Dermis microvascular lymphatic vessel endothelial cell (primary cell): ENCODE results near the gene SAE1. TPM values are rescaled to one million over a fixed set of nuclear protein-coding genes. Genes with fewer than 3 reads are reported as not detected.
"Not testable (repeated sequence)": the region's sequence is repeated elsewhere in the genome, so short reads cannot be mapped to it uniquely, and the experiment has no call there.

ENCODE experiments used
- DNase-seq, 2 donors: peaks; one replicate each; pipeline versions ENCODE4 v3.0.0 to v3.0.0-alpha.2; 2010; ENCODE audit warnings: low read depth in 2 of 2
- total RNA-seq: library from RNA; depleted of rRNA; stranded (reverse); fragments of >200 nt; gene quantifications from 2 replicates; pipeline ENCODE4 v1.2.1, GENCODE V29; 2014

Gene SAE1
- total RNA-seq = 139 and 164 TPM in 2 replicates

GRCh38 chr19:47130589-47131227 is at the start of gene SAE1:
TSS of gene SAE1 (plus strand) at chr19:47130835. CDS start at chr19:47130931, 96 bp downstream.
- DNase-seq = peak; percentile 96 to 98

- DNase-seq = no peak
These were observed 49.5 kb upstream of the SAE1 start for GRCh38 chr19:47081095-47081494.

DNA sequence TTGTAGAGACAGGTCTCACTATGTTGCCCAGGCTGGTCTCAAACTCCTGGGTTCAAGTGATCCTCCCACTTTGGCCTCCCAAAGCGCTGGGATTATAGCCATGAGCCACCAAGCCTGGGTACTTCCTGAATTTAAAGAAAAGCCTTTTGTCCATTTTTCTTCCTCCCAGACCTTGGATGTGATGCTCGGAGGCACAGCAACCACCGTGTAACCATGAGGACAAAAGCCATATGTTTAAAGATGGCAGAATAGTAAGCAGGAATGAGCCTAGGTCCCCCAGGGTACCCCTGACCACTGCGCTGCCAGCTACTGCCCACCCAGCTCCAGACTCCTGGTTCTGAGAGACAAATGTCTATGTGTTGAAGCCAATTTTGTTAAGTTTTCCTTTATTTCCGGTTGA is 48.1 kb upstream of the SAE1 start:
- no peak for DNase-seq

DNA sequence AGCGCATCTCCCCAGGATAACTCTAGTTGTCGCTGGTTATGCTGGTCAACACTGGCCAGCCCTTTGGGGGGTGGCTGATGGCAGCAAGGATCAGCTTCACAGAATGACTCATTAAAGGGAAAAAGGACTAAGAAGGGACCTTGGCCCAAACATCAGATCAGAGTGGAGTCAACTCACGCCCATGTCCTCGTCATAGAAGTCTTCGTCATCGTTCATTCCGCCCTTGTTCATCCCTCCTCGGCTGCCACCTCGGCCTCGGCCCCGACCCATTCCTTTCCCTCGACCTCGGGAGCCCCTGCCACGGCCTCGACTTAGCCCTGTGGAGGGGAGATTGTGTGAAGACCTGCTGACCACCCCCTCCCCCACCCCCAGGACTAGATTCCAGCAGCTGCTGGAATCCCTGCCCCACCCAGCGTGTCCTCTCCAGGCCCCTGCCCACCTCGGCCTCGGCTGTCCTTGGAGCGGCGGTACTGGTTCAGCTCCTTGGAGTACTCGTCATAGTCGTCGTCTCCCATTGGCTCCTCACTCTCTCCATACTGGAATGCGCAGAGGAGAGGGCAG is 45.7 kb upstream of the SAE1 start:
- DNase-seq = no peak

DNA sequence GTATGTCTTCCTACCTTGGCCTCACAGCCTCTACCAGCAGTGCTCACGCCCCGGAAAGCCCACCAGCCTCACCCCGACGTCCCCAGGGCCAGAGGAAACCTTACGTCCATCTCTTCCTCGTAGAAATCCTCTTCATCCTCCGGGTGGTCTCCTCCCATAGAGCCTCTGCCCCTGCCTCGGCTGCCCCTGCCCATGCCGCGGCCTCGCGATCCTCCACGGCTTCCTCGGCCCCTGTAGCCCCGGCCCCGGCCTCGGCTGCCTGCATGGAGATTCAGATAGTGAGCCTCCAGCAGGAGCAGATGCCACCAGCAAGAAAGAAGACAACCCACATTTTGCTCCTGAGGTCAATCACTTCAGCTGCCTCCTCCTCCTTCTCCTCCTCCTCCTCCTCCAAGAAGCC is 44.4 kb upstream of the SAE1 start:
- no peak for DNase-seq

DNA sequence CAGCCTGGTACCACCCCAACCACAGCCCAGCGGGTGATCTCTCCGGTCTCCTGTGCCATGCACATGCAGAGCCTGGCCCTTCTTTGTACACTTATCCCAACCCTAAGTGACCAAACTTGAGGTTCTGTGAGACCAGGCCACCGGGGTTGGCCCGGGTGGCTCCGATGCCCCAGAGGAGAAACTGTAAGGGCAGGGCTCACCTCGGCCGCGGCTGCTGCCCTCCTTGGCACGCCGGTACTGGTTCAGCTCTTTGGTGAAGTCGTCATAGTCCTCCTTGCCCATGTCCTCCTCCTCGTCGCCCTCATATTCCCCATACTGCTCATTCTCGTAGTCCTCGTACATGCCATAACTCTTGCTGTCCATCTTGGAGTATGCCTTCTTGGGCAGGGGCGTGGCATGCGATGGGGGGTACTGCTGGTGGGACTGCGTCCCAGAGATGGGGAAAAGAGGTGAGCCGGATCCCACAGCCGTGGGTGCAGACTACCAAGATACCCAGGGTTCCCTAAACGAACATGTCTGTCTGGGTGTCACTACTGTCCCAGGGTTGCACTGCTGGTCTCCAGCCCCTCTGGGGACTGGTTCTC is 40.8 kb upstream of the SAE1 start:
- no peak for DNase-seq

- no peak for DNase-seq
These were observed 37.4 kb upstream of the SAE1 start for GRCh38 chr19:47093254-47093653.

DNA sequence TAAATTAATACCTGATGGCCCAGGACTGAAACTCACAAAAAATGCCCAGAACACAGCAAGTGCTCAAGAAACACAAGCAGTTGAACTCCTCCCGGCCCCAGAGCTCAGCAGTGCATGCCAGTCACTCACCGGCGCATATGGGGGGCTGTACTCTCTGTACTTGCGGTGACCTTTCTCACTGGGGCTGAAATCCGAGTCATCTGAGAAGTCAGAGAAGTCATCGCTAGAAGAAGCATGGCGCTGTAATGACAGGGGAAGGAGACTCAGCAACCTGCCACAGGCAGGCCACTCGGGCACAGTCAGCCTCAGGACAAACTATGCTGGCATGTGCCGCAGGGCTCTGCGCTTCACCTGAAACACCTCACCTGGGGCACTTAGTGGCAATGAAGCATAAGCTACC is 36.8 kb upstream of the SAE1 start:
- DNase-seq = no peak

DNA sequence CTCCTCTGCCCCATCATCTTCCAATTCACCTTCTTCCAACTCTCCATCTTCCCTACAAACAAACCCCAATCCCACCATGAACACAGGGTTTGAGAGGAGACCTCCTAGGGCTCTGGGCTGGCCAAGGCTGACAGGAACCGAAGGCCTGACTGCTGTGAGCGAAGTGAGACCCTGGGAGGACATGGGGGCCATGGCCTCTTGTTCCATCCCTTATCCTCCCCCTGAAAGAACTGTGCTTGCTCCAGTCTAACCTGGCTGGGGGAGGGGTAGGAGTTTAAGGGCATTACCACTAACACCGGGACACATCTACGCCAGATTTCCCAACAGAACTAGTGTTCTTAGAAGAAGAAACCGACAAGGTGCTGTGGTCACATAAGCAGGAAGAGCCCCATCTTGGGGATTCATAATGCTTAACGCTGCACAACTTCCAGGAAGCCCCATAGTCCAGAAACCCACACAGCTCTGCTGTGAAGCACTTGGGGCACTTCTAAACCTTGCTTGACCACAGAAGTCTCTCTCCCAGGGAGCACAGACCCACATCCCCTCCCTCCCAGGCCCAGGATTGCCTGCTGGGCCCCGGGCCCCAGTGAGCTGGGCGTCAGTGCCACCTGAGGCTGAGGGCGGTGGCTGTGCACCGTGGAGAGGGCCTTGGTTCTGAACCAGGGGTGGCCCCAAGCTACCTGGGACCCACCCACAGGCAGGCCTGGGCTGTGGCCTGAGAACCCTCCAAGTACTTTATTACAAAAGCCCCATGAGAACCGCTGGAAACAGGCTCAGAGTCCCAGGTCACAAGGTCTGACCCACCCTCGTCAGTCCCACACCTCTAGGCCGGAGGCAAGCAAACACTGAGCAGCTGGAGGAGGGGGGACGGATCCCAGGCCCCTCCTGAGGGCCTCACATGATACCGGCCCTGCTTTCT is 35.8 kb upstream of the SAE1 start:
- no peak for DNase-seq

DNA sequence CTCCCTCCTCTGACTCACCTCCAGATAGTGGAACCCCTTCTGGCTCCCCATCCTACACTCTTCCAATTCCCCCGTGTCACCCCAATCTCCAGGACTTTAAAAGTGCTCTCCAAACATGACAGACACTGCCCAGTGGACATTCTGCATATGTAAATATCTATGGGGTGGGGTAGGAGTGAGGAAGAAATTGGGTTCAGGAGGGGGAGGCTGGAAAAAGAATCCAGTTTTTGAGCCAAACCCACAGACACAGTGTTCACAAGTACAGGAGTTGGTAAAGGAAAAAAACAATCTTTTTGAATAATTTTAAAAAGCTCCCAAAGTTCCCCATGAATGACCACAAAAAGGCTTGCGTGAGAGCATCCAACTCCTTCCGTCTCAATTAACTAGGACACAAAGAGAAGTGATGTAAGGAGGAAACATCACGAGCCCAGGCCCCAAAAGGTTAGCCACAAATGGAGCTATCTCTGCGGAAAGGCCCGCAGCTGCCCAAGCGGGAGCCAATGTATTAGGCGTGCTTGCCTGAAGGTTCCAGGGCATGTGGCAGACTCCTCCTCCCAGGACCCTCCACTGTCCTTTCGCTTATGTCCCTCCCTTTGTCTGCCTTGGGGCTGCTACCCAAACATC is 35.0 kb upstream of the SAE1 start:
- no peak for DNase-seq

DNA sequence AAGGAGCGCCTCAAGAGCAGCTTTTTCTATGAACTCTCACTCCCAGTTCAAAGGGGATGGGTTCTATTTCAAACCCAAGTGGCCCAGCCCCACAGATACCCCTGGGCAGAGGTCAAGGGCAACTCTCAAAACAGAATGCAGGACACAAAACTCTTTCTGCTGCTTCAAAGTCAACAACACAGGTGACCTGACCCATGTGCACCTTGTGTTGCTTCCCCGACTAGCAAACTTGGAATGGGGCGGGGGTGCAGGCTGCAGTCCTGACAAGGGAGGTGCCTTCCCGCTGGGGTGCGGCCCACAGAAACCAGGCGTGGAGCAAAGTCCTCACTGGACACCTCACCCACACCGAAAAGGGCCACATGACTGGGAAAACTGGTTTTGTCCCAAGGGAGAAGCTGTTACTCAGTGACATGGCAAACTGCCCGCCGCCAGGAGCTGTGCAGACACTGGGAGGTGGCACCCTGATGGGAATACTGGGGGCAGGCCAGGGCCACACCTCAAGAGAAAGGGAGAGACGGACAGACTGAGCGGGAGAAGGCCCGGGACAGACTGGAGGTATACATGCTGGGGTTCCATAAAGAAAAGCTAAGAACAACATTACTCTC is 34.4 kb upstream of the SAE1 start:
- no peak for DNase-seq

GRCh38 chr19:47096721-47097120 is 33.9 kb upstream of the SAE1 start:
- no peak for DNase-seq

- no peak for DNase-seq
These were observed 33.0 kb upstream of the SAE1 start for GRCh38 chr19:47097396-47098201.

DNA sequence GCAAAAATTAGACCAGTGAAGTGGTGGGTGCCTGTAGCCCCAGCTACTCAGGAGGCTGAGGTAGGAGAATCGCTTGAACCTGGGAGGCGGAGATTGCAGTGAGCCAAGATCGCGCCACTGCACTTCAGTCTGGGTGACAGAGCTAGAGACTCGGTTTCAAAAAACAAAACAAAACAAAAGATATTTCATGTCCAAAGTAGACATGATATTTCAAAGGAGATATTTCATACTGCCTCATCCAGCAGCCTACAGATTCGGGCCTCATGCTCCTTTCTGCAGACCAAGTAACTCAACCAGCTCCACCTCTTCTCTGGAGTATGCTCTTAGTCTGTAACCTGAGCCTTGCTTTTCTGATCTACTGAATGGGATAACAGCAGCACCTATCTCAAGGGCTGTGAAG is 32.0 kb upstream of the SAE1 start:
- no peak for DNase-seq

GRCh38 chr19:47099576-47100050 is 31.0 kb upstream of the SAE1 start:
- DNase-seq = no peak

DNA sequence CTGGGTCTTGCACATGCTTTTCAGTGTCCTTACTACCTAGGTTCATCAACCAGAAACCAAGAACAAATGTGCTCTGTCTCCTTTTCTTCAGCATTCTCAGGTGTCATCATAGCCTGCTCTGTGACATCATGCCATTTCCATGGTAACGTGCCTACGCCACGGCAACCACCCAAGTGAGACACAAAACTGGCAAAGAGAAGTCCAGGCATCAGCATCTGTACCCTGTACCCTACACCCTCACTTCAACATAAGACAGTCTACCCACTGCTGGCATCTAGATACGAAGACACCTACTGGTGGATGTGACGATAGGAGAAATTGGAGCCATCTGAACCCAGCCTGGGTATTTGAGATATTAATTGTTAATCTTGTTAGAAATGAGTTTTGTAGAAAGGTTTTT is 30.3 kb upstream of the SAE1 start:
- no peak for DNase-seq

- DNase-seq = not testable (repeated sequence)
These were observed 29.5 kb upstream of the SAE1 start for GRCh38 chr19:47101116-47101515.

GRCh38 chr19:47102346-47103060 is 28.1 kb upstream of the SAE1 start:
- no peak for DNase-seq

DNA sequence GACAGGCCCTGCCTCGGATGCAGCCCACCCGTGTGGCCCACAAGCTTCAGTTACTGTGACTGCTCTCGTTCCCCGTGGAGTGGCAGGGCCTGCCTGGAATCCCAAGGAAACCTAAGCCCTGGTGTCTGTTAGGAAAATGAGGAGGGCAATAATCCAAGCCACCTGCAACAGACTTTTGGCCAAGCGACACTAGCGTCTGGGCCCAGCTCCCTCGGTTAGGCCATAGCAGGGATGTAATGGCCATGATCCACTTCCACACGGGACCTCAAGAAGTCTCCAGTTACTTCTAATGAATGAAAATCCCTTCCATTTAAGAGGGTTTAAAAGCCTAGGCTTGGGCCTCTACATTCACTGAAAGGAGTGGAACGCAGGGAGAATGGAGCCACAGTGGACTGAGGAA is 26.0 kb upstream of the SAE1 start:
- DNase-seq = no peak

DNA sequence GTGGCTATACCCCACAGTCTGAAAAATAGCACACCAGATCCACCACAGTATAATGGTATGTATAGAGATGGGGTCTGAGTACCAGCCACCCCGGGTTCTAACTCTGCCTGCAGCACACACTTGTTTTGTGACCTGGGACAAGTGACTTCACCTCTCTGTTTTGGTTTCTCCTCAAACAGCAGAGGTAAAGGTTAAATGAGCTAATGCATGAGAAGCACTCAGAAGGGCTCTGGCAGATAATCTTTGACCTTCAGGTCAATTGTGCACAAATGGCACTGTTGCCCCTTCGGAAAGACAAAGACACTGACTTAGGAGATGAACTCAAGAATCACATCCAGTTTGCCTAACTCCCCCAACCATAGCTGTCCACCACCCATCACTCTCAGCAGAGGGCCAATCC is 24.8 kb upstream of the SAE1 start:
- no peak for DNase-seq
